Right cardiac atrium (tissue), 5 donors: ENCODE results near the gene GRM8. TPM values are rescaled to one million over a fixed set of nuclear protein-coding genes. Genes with fewer than 3 reads are reported as not detected.
"Not testable (repeated sequence)": the region's sequence is repeated elsewhere in the genome, so short reads cannot be mapped to it uniquely, and the experiment has no call there.

Experiments used
- ATAC-seq, 2 donors: fragments of 200-7000 bp; cut with Tn5 transposase; one replicate each; pipeline versions ENCODE4 v1.8.0 to v1.9.1; 2020; ENCODE audit warnings: moderate library complexity in 2 of 2, mild to moderate bottlenecking in 1 of 2
- DNase-seq, 3 donors: peaks; one replicate each; pipeline ENCODE4 v3.0.0-alpha.2; 2020
- H3K27ac ChIP-seq: one replicate; pipeline ENCODE4 v1.5.1; 2013; ENCODE audit warnings: mild to moderate bottlenecking, low read length, control low read depth, moderate library complexity
- H3K27me3 ChIP-seq: one replicate; pipeline ENCODE4 v1.6.1; 2013; ENCODE audit not compliant: control insufficient read depth, insufficient read depth
- H3K4me1 ChIP-seq: one replicate; pipeline ENCODE4 v1.6.1; 2013; ENCODE audit warnings: low read length; ENCODE audit not compliant: control insufficient read depth, insufficient read depth
- H3K4me3 ChIP-seq: one replicate; pipeline ENCODE4 v1.5.1; 2013; ENCODE audit warnings: low read length, control low read depth
- H3K9me3 ChIP-seq: one replicate; pipeline ENCODE4 v1.6.1; 2013; ENCODE audit warnings: low read length; ENCODE audit not compliant: control insufficient read depth
- WGBS: extraction: QIAGEN DNeasy Blood & Tissue Kit; methylation state at CpG from one replicate; pipeline ENCODE4 v1.1.7; 2013; 5-methylcytosine and 5-hydroxymethylcytosine counted together
- intact Hi-C, 4 donors: fragments of 100-400 bp; cut with DNase I; formaldehyde crosslinking; loops; one replicate each; pipeline versions ENCODE4 v1.11.0 to v1.14.0; 2022 to 2023
- polyA plus RNA-seq: library from polyadenylated mRNA; stranded (reverse); fragments of 200-250 nt; gene quantifications from one replicate; pipeline ENCODE4 v1.2.3, GENCODE V29; 2013
- total RNA-seq, 4 donors: library from RNA; stranded (reverse); fragmentation: NEBNext Ultra II Directional; extraction: Animal tissue kit (Norgen Biotek cat#: 25700); gene quantifications; one replicate each; pipeline ENCODE4 v1.2.1, GENCODE V29; 2021
- donor health status: healthy with polysubstance abuse.
- donor health status: DM: no; HTN: yes; CAD: no.
- donor health status: DM: no; HTN: no; CAD: no.
- donor health status: DM: no; HTN: yes; CAD: no; lungs with severe emphysema.
- donor health status: DM: yes; HTN: yes; CAD: no.

Gene GRM8
- total and polyA plus RNA-seq, 5 donors, result 0.09 TPM; not detected in 4

GRCh38 chr7:126908564-126908963 lies 344.2 kb downstream of the GRM8 start:
- H3K4me3 ChIP-seq, H3K9me3 ChIP-seq, ATAC-seq, intact Hi-C loops, H3K27me3 ChIP-seq, DNase-seq, H3K4me1 ChIP-seq, H3K27ac ChIP-seq: not testable (repeated sequence)

GRCh38 chr7:126907657-126908056 lies 345.1 kb downstream of the GRM8 start:
- H3K27me3 ChIP-seq, ATAC-seq, intact Hi-C loops, H3K4me3 ChIP-seq, H3K27ac ChIP-seq, H3K9me3 ChIP-seq, DNase-seq, H3K4me1 ChIP-seq: not testable (repeated sequence)
- 64% methylated on average over 6 of the region's 6 CpGs for WGBS

DNA sequence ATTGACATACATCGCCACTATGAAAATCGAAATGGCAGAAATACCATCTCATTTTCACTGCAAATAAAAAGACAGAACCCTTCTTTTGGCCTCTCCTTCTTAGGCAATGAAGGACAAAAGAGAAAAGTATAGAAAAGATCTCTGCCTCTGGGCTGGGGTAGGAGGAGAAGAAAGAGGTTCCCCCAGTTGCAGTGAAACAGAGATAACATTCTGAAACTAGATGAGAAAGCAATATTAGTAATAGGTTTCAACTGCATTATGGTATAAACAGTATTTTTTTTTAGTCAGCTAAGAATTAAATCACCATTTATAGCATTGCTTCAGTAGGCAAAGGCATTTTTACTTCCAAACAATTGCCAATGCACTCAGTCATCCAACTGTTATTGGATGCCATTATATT lies 347.5 kb downstream of the GRM8 start:
- H3K4me3 ChIP-seq, intact Hi-C loops: not testable (repeated sequence)

GRCh38 chr7:126901041-126901765 lies 351.5 kb downstream of the GRM8 start:
- H3K9me3 ChIP-seq, H3K4me3 ChIP-seq, ATAC-seq, H3K27ac ChIP-seq, DNase-seq, intact Hi-C loops, H3K4me1 ChIP-seq, H3K27me3 ChIP-seq: not testable (repeated sequence)
- 29% methylated on average over 6 of the region's 6 CpGs for WGBS

More for the DNA sequence above, 347.5 kb downstream of the GRM8 start:
- not testable (repeated sequence) for DNase-seq, ATAC-seq, H3K4me1 ChIP-seq, H3K9me3 ChIP-seq, H3K27me3 ChIP-seq, H3K27ac ChIP-seq
- WGBS, result 76% methylated on average over 2 of the region's 2 CpGs

DNA sequence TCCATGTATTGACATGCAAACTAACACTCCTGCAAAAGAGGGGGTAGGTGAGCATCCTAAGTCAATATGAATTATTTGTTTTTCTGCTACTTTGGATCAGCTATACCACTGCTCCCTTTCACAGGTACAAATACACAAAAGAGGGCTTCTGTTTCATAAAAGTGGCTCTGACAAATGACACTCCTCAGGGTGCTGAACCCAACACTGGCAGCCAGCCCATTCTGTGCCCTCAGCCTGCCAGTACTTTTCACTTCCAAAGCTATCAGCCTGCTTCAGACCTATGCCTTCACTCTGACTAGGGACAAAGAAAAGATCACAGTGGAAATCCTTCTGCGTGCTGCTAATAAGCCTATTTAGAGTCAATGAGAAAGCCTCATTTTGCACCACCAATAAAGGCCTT lies 364.8 kb downstream of the GRM8 start:
- not testable (repeated sequence) for H3K27me3 ChIP-seq, ATAC-seq
- 70% methylated on average over 1 of the region's 1 CpG for WGBS

DNA sequence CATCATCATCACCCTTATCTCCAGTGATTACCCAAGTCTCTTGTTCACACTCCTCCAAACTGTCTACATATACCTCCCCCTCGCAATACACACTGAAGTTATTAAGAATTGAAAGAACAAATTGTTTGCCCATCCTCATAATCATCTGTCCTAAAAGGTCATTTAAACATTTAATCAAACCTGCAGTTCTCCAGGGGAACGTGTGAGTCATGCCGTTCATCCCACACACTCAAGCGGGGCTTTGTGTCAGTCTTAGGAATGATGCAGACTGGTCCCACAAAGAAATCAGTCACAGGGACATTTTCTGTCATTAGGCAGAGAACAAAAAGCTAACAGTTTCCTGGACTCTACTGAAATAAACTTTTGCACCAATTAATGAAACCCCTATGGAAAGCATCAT lies 365.2 kb downstream of the GRM8 start:
- H3K4me1 ChIP-seq, intact Hi-C loops, ATAC-seq, H3K27me3 ChIP-seq, H3K4me3 ChIP-seq, DNase-seq, H3K27ac ChIP-seq, H3K9me3 ChIP-seq: not testable (repeated sequence)
- WGBS, result 35% methylated on average over 4 of the region's 4 CpGs

More for the DNA sequence above, 364.8 kb downstream of the GRM8 start:
- intact Hi-C loops, H3K27ac ChIP-seq, DNase-seq, H3K4me3 ChIP-seq, H3K4me1 ChIP-seq, H3K9me3 ChIP-seq: not testable (repeated sequence)

- H3K9me3 ChIP-seq, intact Hi-C loops: not testable (repeated sequence)
- WGBS, result 78% methylated on average over 1 of the region's 1 CpG
Measured at GRCh38 chr7:126882730-126883129, 370.0 kb downstream of the GRM8 start.

DNA sequence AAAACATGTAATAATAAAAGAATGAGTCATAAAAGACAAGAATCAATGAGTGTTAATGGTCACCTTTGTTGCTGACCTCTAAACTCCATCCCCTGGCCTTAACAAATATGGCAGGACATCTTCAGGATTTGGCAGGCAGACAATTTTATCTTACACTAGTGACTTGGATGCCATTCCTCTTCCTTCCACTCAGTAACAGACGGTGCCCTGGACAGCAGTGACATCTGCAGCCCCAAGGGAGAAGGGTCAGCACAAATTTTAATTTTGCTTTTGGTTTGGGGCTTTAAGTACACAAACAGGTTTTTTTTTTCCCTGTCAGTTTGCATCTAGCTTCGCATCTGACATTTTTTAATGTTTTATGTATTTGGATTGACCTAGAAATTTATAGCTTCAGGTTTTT lies 370.8 kb downstream of the GRM8 start:
- H3K27ac ChIP-seq, result not testable (repeated sequence)

More at GRCh38 chr7:126882730-126883129, 370.0 kb downstream of the GRM8 start:
- not testable (repeated sequence) for ATAC-seq, H3K4me1 ChIP-seq, H3K4me3 ChIP-seq, DNase-seq, H3K27ac ChIP-seq, H3K27me3 ChIP-seq

GRCh38 chr7:126881315-126881714 lies 371.4 kb downstream of the GRM8 start:
- Histone ChIP-seq H3K4me3 (no peak overlapping the region), H3K4me1 (no peaks in the 10 kb centered on the region), H3K27me3 (no peaks in the 10 kb centered on the region), H3K9me3 (no peaks in the 10 kb centered on the region), H3K27ac (no peak overlapping the region)
- no peak for DNase-seq
- peak in 1 of 2 donors; percentile 25 for ATAC-seq
- intact Hi-C loops, result no loop called here
- 80% methylated on average over 4 of the region's 4 CpGs for WGBS

More for the DNA sequence above, 370.8 kb downstream of the GRM8 start:
- H3K27me3 ChIP-seq, ATAC-seq, DNase-seq, H3K4me3 ChIP-seq, intact Hi-C loops, H3K4me1 ChIP-seq, H3K9me3 ChIP-seq: not testable (repeated sequence)
- WGBS, result 36% methylated on average over 2 of the region's 2 CpGs

DNA sequence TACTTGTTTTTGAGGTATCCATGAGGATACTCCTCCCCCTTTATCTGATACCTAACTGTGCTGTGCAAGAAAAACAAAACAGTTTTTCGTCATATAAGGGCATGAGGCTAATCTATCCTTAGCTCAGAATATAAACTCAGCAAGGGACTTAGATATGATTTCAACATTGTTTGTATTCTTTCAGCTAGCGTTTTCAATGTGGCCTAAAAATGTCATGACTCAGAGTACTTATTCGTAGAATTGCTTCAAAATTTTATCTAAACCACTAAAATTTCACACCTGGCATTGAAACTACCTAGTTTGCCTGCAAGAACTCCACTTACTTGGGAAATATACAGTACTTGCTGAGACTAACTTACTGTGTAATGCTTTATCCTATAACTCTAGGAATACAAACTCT lies 376.2 kb downstream of the GRM8 start:
- DNase-seq, H3K27me3 ChIP-seq, H3K4me3 ChIP-seq, intact Hi-C loops, ATAC-seq, H3K27ac ChIP-seq, H3K4me1 ChIP-seq, H3K9me3 ChIP-seq: not testable (repeated sequence)
- 56% methylated on average over 3 of the region's 3 CpGs for WGBS

DNA sequence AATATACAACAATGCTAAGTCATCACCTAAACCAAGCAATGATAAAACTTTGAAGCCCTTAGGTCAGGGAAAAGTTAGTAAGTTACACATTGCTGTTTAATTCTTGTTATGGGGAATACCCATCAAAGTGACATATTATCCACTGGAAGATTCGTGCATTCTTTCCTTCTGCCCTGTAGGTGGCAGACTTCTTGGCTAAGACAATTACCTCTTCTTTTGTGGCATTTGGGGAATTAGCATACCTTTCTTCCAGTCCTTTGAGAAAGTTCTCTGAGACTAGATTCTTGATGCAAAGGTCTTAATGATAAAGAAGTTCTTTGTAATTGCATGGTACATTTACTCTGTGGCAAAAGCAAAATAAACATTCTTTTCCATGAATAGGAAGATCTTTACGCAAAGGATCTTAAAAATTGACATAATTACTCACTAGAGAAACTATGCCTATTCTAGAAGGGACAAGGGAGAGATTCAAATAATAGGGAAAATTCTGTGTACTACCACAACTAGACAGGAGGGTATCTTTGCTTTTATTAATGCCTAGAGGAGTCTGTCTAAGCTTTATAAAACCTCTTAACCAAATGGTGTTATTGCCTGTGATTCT lies 395.9 kb downstream of the GRM8 start:
- no peak overlapping the region for H3K27ac ChIP-seq
- 50% methylated on average over 2 of the region's 2 CpGs for WGBS
- ATAC-seq (no peak), DNase-seq (no peak)
- H3K27me3 ChIP-seq, result no peaks in the 10 kb centered on the region
- intact Hi-C loops, result no loop called here
- no peaks in the 10 kb centered on the region for H3K4me1 ChIP-seq
- H3K9me3 ChIP-seq, result no peaks in the 10 kb centered on the region
- no peak overlapping the region for H3K4me3 ChIP-seq
